SU-DHL-6 (cell line): ENCODE results near the gene PTH.

Source experiments
- CTCF ChIP-seq: fragments of 200-600 bp; sonication (generic); IDR thresholded peaks from one replicate; pipeline ENCODE4 v1.5.1; 2017; ENCODE audit warnings: antibody characterized with exemption, mild to moderate bottlenecking, low read length, moderate library complexity; ENCODE audit not compliant: insufficient read depth, poor library complexity, severe bottlenecking
- EZH2phosphoT487 ChIP-seq: fragments of 200-600 bp; sonication (generic), shearing (Covaris generic); conservative IDR thresholded peaks from 2 replicates; pipeline ENCODE4 v1.6.1; 2018; ENCODE audit warnings: mild to moderate bottlenecking, antibody characterized with exemption, low read length, moderate library complexity, mixed read lengths

DNA sequence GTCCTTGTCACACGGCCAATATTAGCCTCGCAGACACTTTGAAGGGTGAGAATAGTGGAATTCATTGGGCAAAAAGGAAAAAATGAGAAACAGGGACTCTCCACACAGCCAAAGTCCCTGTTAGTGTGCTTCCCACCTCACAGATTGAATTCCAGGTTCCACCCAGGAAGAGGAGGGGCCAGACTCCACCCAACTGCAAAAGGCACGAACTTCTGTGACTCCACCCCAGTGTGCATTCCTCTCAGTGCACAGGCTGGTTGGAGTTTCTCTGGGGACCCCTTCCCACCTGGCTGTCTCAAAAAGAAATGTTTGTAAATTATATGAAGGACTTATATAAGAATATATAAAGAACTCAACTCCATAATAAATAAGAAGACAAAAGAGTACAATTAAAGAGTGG, 20.7 kb downstream of the PTH start:
- no peak for TF ChIP-seq CTCF
- no peak for TF ChIP-seq EZH2phosphoT487
